Astrocyte (in vitro differentiated cells and primary cell): ENCODE data around the gene PLEKHA4.

Experiments used
- EZH2 ChIP-seq: IDR thresholded peaks from 2 replicates; pipeline ENCODE4 v1.6.1; 2012; ENCODE audit warnings: mild to moderate bottlenecking, low read length, inconsistent platforms; ENCODE audit not compliant: insufficient read depth
- TF ChIP-seq, protein P1 (sequence below): IDR thresholded peaks from 2 replicates; pipeline ENCODE4 v1.5.1; 2011; ENCODE audit warnings: low read depth, mild to moderate bottlenecking, inconsistent platforms, low read length, moderate library complexity; ENCODE audit not compliant: insufficient read depth

DNA sequence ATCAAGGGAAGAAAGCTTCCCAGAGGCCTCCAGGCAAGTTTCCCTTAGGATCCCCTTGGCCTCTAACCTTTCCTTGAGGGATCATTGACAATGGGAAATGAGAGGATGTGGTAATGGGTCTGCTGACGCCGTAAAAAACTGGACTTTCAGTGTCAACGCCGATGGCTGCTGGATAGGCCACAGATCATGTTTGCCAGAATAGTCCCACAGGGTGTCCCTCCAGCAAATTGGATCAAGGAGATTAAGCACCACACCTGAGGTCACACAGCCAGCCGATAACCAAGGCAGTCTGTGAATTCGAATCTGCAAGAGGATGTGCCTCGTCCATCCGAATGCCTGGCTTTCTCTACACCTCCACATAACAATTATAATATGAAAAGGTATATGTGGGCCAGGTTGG lies 75.1 kb downstream of the PLEKHA4 start:
- TF ChIP-seq, protein P1, sequence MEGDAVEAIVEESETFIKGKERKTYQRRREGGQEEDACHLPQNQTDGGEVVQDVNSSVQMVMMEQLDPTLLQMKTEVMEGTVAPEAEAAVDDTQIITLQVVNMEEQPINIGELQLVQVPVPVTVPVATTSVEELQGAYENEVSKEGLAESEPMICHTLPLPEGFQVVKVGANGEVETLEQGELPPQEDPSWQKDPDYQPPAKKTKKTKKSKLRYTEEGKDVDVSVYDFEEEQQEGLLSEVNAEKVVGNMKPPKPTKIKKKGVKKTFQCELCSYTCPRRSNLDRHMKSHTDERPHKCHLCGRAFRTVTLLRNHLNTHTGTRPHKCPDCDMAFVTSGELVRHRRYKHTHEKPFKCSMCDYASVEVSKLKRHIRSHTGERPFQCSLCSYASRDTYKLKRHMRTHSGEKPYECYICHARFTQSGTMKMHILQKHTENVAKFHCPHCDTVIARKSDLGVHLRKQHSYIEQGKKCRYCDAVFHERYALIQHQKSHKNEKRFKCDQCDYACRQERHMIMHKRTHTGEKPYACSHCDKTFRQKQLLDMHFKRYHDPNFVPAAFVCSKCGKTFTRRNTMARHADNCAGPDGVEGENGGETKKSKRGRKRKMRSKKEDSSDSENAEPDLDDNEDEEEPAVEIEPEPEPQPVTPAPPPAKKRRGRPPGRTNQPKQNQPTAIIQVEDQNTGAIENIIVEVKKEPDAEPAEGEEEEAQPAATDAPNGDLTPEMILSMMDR, result no peak
- no peak for TF ChIP-seq EZH2
